ENCODE results near the gene KCNK2.
"Not testable (repeated sequence)": the region's sequence is repeated elsewhere in the genome, so short reads cannot be mapped to it uniquely, and the experiment has no call there.

The KCNK2 gene

GRCh38 chr1:215151841-215152549, 69.5 kb downstream of the KCNK2 start:
- DNase-seq (ENCODE audit: low read depth in 2 of 3, low spot score in 2 of 3) = no peak

- DNase-seq (ENCODE audit: low read depth in 2 of 3, low spot score in 2 of 3) = no peak
These were observed 73.7 kb downstream of the KCNK2 start for GRCh38 chr1:215156232-215156631.

DNA sequence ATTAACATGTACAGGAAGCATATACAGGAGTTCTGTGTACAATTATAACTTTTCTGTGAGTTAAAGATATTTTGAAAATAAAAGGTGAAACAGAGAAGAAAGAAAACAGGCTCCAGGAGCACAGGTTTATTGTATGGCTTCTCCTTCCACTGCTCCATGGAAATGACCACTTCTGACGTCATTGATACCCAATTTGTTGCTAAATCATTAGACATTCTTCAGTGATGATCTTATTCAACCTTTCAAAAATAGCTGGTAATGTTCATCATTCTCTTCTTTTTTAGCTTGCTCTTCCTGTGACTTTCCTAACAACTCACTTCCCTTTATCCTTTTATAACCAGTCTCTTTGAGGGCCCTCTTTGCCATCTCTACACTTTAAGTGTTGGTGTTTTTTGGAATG, 77.8 kb downstream of the KCNK2 start:
- DNase-seq (ENCODE audit: low read depth in 2 of 3, low spot score in 2 of 3) = no peak

DNA sequence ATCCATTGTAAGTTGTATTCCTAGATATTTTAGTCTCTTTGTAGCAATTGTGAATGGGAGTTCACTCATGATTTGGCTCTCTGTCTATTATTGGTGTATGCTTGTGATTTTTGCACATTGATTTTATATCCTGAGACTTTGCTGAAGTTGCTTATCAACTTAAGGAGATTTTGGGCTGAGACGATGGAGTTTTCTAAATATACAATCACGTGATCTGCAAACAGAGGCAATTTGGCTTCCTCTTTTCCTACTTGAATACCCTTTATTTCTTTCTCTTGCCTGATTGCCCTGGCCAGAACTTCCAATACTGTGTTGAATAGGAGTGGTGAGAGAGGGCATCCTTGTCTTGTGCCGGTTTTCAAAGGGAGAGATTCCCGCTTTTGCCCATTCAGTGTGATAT, 80.6 kb downstream of the KCNK2 start:
- DNase-seq (ENCODE audit: low read depth in 2 of 3, low spot score in 2 of 3) = not testable (repeated sequence)

DNA sequence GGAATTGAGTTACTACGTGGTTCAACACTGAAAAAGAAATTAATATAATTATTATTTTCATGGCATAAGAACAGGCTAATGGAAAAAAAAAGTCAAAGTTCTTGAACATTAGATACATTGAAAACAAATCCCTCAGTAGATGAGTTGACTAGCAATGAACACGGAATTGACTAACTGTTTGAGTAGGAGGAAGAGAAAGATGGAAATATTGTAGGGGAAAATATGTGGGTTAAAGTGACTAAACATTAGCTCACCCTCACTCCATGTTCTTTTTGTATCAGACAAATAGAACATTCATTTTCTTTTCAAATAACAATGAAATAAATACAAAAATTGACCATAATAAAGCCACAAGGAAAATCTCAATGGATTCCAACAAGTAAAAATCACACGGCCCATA, 84.3 kb downstream of the KCNK2 start:
- no peak for DNase-seq (ENCODE audit: low read depth in 2 of 3, low spot score in 2 of 3)

DNA sequence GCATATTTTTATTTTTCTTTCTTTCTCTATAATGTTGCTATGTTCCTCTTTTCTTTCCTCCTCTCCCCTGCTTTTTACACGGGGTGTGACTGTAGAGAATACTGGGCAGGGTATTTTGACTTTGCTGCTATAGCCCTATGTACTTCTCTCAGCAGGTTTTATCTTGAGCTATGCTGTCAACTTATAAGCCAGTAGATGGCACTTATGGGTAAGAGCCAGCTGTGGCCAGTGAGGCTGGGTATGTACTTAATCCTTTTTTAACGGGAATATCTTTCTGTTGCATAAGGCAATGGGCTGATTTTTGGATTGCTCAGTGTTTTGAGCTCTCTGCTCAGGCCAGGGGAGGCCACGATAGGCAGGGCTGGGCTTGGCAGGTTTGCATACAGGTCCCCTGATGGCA, 99.0 kb downstream of the KCNK2 start:
- no peak for DNase-seq (ENCODE audit: low read depth in 2 of 3, low spot score in 2 of 3)

- no peak for DNase-seq (ENCODE audit: low read depth in 2 of 3, low spot score in 2 of 3)
These were observed 102.6 kb downstream of the KCNK2 start for GRCh38 chr1:215185067-215185620.

DNA sequence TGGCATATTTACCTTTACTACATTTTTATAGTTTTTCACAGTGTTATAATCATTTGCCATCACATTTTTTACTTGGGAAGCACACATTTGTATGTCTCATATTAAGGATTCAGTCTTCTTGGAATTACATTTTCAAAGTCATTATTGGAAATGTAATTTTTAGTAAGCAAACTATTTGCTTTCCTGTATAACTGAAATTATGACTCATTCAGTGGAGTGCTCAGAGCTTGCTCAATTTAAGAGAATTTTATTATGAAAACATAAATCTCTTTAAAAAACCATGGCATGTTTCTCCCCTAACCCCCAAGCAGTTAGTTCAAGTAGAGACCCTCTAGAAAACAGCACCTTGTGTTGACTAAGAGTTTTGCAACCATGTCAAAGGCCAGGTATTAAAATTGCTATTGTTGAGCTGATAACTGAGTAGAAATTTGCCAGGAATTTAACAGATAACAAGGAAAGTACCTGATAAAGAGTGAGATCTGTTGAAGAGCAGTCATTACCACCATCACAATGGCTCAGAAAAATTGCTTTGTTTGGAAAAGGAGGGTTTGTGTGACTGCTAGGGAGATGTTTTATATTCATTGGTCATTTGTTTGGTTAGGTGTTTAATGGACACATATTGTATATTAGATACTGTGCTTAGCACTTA, 105.9 kb downstream of the KCNK2 start:
- no peak for DNase-seq (ENCODE audit: low read depth in 2 of 3, low spot score in 2 of 3)

DNA sequence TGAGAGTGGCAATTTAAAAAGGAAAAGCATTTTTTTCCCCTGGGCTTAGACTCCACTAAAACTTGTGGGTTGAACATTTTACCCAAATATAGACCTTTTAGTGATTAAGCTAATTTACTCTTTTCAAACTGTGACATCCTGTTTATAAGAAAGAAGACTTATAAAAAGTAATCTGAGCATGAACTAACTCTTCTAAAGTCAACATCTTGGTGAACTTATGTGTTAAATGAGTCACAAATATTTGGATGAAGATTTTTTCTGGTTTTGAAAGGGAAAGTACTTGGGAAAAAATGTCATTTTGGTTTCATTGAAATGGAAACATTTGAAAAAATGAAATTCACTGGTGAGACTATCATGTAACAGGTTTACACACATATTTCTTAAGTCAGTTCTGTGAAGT, 109.8 kb downstream of the KCNK2 start:
- no peak for DNase-seq (ENCODE audit: low read depth in 2 of 3, low spot score in 2 of 3)

DNA sequence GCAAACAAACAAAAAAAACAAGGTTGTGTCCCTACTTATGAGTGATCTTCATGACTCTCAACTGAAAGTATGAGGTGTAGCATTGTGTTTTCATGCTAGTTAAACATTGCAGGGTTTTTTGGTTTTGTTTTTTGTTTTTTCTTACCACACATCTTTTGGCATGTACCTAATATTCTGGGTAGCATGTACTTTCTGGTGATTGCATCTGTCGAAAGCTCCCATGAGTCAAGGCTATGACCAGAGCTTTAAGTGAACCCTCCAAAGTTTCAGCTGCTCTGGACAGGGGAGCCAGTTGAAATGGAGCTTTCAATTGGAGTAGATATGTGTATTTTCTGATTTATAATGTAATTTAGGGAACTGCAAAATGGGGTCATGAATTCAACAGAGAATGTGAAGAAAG, 115.5 kb downstream of the KCNK2 start:
- no peak for DNase-seq (ENCODE audit: low read depth in 2 of 3, low spot score in 2 of 3)

DNA sequence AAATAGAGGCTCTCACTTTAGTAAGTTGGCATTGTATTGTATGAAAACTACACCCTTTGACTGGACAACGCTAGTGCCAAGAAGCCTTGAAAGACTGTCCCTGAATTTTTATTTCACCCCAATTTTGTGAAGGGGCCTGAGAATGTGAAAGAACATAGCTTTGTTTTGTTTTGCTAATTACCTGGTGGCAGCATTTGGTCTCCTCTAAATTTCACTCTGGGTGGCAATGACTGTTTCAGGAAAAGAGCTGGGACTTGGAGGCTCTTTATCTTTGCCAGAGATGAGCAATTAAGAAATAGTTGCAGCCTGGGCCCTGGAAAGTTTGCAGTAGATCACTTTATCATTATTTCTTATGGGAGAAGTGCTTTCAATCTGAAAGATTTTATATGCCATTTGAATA, 117.6 kb downstream of the KCNK2 start:
- DNase-seq (ENCODE audit: low read depth in 2 of 3, low spot score in 2 of 3) = no peak

GRCh38 chr1:215201283-215201682, 118.7 kb downstream of the KCNK2 start:
- DNase-seq (ENCODE audit: low read depth in 2 of 3, low spot score in 2 of 3) = no peak

- no peak for DNase-seq (ENCODE audit: low read depth in 2 of 3, low spot score in 2 of 3)
These were observed 120.3 kb downstream of the KCNK2 start for GRCh38 chr1:215202868-215203267.

- DNase-seq (ENCODE audit: low read depth in 2 of 3, low spot score in 2 of 3) = no peak
These were observed 127.6 kb downstream of the KCNK2 start for GRCh38 chr1:215210167-215210566.

- no peak for DNase-seq (ENCODE audit: low read depth in 2 of 3, low spot score in 2 of 3)
These were observed 133.3 kb downstream of the KCNK2 start for GRCh38 chr1:215215846-215216245.

DNA sequence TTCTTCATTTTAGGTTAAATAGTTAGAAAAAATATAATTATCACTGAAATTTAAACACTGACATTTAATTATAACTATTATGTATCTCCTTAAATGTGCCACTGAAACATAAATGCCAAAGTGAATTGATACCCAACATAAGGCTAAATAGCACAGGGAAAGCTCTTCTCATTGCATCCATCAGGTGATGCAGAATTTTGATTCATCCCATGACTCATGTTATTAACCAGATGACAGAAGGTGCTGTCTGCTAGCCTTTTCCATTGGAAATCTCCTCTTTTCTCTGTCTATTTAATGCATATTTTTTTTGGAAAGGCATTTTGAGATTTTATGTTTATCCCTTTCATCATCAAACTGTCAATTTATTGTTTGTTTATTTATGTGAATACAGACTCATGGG, 136.8 kb downstream of the KCNK2 start:
- no peak for DNase-seq (ENCODE audit: low read depth in 2 of 3, low spot score in 2 of 3)

GRCh38 chr1:215220346-215220745, 137.8 kb downstream of the KCNK2 start:
- DNase-seq (ENCODE audit: low read depth in 2 of 3, low spot score in 2 of 3) = no peak

DNA sequence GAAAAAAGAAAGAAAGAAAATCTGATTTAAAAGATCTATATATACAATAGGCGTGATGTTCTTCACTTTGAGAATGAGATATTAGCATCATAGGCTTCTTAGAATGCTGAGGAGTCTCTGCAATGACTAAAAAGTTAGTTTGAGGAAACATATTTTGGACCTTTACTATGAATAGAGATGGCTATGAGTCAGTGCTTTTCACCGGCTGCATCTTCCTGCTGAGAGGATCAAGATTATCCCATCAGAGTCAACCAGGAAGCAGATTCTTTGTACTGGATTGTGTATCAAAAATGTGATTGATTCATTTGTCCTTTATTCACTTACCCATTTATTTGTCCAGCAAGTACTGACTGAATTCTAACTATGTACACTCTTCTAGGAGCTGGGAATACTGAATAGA, 144.2 kb downstream of the KCNK2 start:
- no peak for DNase-seq (ENCODE audit: low read depth in 2 of 3, low spot score in 2 of 3)

DNA sequence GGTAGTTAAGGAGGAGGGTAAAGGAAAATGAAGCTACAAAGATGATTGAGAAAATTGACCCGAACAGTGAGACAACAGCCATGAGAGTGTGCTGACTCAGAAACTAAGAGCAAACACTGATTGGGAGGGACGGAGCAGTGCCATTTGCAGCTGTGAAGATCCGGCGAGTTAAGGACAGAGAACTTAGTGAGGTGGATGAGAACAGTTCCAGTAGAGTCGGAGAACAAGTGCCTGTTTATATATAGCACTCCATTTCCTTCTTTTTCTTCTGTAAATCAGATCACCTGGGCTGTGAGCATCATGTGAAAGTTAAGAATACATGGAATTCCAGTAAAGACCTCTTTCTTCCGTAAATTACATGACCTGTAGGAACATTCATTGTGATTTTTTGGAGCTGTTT, 145.7 kb downstream of the KCNK2 start:
- DNase-seq (ENCODE audit: low read depth in 2 of 3, low spot score in 2 of 3) = no peak

DNA sequence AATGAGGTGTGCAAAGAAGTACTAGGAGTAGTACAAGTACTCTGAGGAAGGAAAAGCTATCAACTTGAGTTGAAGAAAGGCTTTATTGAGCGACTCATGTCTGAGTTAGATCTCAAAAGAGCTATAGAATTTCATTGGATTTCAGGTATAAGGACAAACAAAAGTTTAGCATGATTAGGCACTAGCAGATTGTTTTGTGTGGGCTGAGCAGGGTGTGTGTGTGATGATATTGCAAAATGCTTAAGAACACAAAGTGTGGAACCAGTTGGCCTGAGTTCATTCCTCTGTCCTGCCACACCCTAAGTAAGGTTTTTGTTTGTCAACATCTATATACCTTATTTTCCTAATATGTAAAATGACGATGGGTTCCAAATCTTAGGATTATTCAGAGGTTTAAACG, 158.9 kb downstream of the KCNK2 start:
- DNase-seq (ENCODE audit: low read depth in 2 of 3, low spot score in 2 of 3) = no peak

DNA sequence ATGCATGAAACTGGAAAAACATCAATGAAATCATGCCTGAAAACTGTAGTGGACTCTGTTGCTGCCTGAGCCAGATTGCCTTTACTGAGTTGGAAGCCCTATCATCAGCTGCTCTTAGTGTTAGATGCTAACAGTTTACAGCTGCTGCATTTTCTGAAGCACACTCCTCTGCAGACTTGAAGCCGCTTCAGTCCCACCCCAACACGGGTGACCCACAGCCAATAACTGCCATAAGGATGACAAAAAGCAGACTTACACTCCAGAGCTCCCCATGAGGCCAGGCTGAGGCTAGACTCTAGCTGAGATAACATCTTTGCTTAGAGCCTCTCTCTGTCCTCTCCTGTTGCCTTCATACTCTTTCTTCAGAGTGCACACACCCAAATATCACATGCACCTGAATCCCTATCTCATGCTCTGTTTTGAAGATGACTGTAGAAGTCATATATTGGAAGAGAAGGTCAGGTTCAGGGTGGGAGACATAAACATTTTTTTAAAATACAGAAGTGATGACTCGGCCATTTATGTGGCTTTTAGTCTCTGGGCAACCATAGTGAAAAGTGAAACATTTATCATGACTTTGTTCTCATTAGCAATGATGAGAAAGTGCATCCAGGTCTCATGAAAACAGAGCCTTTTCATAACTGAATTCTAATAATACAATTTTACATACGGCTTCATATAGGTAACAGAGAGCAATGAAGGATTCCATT, 161.0 kb downstream of the KCNK2 start:
- no peak for DNase-seq (ENCODE audit: low read depth in 2 of 3, low spot score in 2 of 3)

GRCh38 chr1:215250913-215251312, 168.4 kb downstream of the KCNK2 start:
- no peak for DNase-seq (ENCODE audit: low read depth in 2 of 3, low spot score in 2 of 3)

Data from activated CD8-positive, alpha-beta memory T cell treated with anti-CD3 and anti-CD28 coated beads for 48 hours (primary cell).